HEK293T (cell line): Measurements from ENCODE around the gene NEO1.

Experiments used
- CTCF ChIA-PET: fragments of 350-600 bp; formaldehyde crosslinking; extraction: SDS; loops from one replicate; lab custom pipeline; 2021; ENCODE audit warnings: antibody characterized with exemption, inconsistent platforms; lab: Yijun Ruan, JAX
- POLR2A ChIA-PET: fragments of 350-600 bp; formaldehyde crosslinking; extraction: SDS; loops from one replicate; lab custom pipeline; 2020; ENCODE audit warnings: antibody characterized with exemption, inconsistent platforms; lab: Yijun Ruan, JAX
- DNase-seq: peaks from one replicate; pipeline ENCODE4 v3.0.0; 2012; ENCODE audit warnings: mixed read lengths; ENCODE audit errors: extremely low spot score
- ARNT ChIP-seq: fragments of 450-650 bp; IDR thresholded peaks from 2 replicates; pipeline ENCODE4 v1.6.1; 2017; ENCODE audit warnings: mild to moderate bottlenecking
- BHLHE40 ChIP-seq: fragments of 450-650 bp; IDR thresholded peaks from 2 replicates; pipeline ENCODE4 v1.6.1; 2016; ENCODE audit warnings: mild to moderate bottlenecking, moderate library complexity, borderline replicate concordance
- CTBP1 ChIP-seq: fragments of 450-650 bp; IDR thresholded peaks from 2 replicates; pipeline ENCODE4 v1.6.1; 2016; ENCODE audit warnings: borderline replicate concordance
- ELF4 ChIP-seq: fragments of 450-650 bp; IDR thresholded peaks from 2 replicates; pipeline ENCODE4 v1.6.1; 2017; ENCODE audit warnings: antibody characterized with exemption
- FOXA1 ChIP-seq: fragments of 450-650 bp; IDR thresholded peaks from 2 replicates; pipeline ENCODE4 v1.6.1; 2016; ENCODE audit warnings: mild to moderate bottlenecking
- FOXK2 ChIP-seq: fragments of 450-650 bp; IDR thresholded peaks from 2 replicates; pipeline ENCODE4 v1.6.1; 2016; ENCODE audit warnings: mild to moderate bottlenecking
- FOXM1 ChIP-seq: fragments of 450-650 bp; IDR thresholded peaks from 2 replicates; pipeline ENCODE4 v1.6.1; 2017; ENCODE audit warnings: mild to moderate bottlenecking, borderline replicate concordance
- HDGF ChIP-seq: fragments of 450-650 bp; IDR thresholded peaks from 2 replicates; pipeline ENCODE4 v1.6.1; 2017; ENCODE audit warnings: antibody characterized with exemption, borderline replicate concordance
- L3MBTL2 ChIP-seq: fragments of 450-650 bp; conservative IDR thresholded peaks from 2 replicates; pipeline ENCODE4 v1.6.1; 2016; ENCODE audit warnings: mild to moderate bottlenecking
- LEF1 ChIP-seq: fragments of 450-650 bp; IDR thresholded peaks from 2 replicates; pipeline ENCODE4 v1.6.1; 2017; ENCODE audit warnings: mild to moderate bottlenecking, borderline replicate concordance
- NFRKB ChIP-seq: fragments of 450-650 bp; IDR thresholded peaks from 2 replicates; pipeline ENCODE4 v1.6.1; 2016; ENCODE audit warnings: mild to moderate bottlenecking, moderate library complexity
- SP1 ChIP-seq: fragments of 450-650 bp; IDR thresholded peaks from 2 replicates; pipeline ENCODE4 v1.6.1; 2017
- SUZ12 ChIP-seq: fragments of 450-650 bp; IDR thresholded peaks from 2 replicates; pipeline ENCODE4 v1.6.1; 2016; ENCODE audit warnings: mild to moderate bottlenecking
- TARDBP ChIP-seq: fragments of 450-650 bp; IDR thresholded peaks from 2 replicates; pipeline ENCODE4 v1.6.1; 2016
- ZNF384 ChIP-seq: fragments of 450-650 bp; IDR thresholded peaks from 2 replicates; pipeline ENCODE4 v1.6.1; 2016
- TF ChIP-seq, protein P1 (sequence below): fragments of 450-650 bp; IDR thresholded peaks from 2 replicates; pipeline ENCODE4 v1.6.1; 2016

NEO1 gene

DNA sequence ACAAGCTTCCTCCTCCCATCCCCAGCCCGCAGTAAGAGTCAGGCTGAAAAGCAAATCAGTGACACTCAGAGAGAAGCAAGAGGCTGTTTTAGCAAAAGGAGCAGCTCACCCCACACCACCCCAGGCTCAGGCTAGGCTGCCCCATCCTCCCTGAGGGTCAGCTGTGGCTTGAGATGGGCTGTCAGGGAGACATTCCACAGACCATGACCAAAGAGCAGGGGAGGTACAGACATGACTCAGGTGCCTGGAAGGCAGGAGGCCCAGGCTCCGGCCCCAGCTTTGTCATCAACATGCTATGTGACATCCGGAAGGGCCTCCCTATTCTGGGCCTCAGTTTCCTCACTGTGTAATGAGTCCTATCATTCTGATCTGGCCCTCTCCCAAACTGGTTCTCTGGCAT is 291.8 kb downstream of the NEO1 start:
- CTCF ChIA-PET = no interaction called here
- no peak for DNase-seq
- POLR2A ChIA-PET = no interaction called here
- no peak for TF ChIP-seq SP1
- no peak for TF ChIP-seq HDGF
- TF ChIP-seq CTBP1 = no peak

DNA sequence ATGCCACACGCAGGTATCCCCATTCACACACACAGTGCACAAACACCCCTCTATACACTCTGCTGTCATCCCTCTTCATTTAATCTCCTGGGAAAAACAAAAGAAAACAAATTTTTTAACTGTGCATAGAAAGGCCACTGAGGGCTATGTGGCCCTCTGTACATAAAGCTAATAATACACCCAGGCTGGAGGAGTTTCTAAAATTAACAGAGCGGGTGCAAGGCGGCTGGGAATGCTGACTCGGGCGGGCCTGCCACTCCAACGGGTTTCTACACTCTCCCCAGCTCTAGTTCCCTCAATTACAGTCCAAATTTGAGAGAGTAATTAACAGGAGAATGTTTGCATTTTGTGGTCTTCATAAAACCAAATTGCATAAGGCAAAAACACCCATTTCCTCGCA is 293.4 kb downstream of the NEO1 start:
- POLR2A ChIA-PET = no interaction called here
- CTCF ChIA-PET = no interaction called here
- TF ChIP-seq TARDBP = no peak
- TF ChIP-seq ARNT = no peak
- TF ChIP-seq BHLHE40 = no peak
- TF ChIP-seq L3MBTL2 = no peak
- no peak for TF ChIP-seq ZNF384
- TF ChIP-seq FOXM1 = no peak
- no peak for TF ChIP-seq ELF4
- DNase-seq = no peak

DNA sequence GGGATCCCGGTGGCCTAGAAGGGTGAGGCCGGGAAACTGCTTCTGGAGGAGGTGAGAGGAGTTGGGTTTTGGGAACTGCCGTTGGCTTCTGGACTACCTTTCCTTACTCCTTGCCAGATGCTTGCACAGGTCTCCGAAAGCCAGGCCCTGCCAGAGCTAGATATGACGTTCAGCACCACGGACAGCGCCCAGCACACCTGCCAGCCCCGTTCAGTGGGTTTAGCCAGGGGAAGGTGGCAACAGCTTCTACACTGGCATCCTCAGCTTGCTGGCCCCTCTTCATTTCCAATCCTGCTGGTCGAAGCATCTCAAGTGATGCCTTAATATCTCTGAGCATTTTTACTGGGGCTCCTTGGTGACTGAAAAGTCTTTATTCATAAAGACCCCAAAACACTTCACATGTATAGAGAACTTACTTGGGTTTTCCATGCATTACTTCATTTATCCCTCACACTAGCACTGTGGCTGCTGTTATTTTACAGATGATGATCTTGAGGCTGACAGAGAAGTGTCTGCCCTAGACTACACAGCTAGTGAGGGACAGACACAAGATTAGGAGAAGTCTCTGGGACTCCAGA is 294.6 kb downstream of the NEO1 start:
- POLR2A ChIA-PET = no interaction called here

DNA sequence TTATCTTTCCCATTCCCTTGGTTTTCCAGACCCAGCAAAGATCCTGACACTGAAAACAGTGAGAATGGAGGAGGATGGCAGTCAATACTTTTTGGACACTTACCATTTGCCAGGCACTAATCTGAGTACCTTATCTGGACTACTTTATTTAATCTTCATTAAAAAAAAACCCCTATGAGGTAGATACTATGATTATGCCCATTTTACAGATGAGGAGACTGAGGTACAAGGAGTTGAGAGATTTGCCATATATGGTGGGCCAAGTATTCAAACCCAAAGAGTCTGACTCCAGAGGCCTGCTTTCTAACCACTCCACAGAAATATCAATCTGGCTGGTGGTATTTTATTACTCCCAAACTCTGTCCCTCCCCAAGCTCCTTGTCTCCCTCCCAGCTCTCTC is 296.9 kb downstream of the NEO1 start:
- ChIA-PET POLR2A (no interaction called here), CTCF (no interaction called here)
- TF ChIP-seq FOXK2 = no peak
- no peak for TF ChIP-seq SUZ12
- TF ChIP-seq LEF1 = no peak
- TF ChIP-seq, protein P1, sequence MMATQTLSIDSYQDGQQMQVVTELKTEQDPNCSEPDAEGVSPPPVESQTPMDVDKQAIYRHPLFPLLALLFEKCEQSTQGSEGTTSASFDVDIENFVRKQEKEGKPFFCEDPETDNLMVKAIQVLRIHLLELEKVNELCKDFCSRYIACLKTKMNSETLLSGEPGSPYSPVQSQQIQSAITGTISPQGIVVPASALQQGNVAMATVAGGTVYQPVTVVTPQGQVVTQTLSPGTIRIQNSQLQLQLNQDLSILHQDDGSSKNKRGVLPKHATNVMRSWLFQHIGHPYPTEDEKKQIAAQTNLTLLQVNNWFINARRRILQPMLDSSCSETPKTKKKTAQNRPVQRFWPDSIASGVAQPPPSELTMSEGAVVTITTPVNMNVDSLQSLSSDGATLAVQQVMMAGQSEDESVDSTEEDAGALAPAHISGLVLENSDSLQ = no peak
- DNase-seq = no peak

More for the DNA sequence above, 294.6 kb downstream of the NEO1 start:
- CTCF ChIA-PET = no interaction called here
- TF ChIP-seq FOXM1 = no peak
- no peak for TF ChIP-seq BHLHE40
- no peak for TF ChIP-seq HDGF
- no peak for TF ChIP-seq ARNT
- TF ChIP-seq FOXA1 = no peak
- no peak for TF ChIP-seq SUZ12
- TF ChIP-seq CTBP1 = no peak
- no peak for TF ChIP-seq LEF1
- TF ChIP-seq L3MBTL2 = no peak
- no peak for TF ChIP-seq NFRKB
- no peak for TF ChIP-seq TARDBP
- DNase-seq = peak; percentile 69

DNA sequence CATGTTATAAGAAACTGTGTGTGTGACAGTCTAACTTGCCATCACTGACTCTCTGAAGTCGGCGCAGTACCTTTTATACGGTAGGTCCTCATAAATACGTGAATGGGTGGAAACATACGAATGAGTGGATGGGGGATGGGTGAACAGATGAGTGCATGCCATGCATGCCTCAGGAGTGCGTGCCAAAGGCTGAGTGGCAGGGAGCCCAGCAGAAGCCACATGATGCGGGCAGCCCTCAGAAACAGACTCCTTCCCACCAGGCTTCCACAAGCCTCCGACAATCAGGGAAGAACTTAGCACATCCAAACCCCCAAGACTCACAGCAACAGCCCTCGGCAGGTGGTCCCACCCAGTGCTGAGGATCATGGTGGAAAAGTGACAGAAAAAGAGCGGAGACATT is 299.8 kb downstream of the NEO1 start:
- TF ChIP-seq TARDBP (no peak), FOXK2 (no peak), LEF1 (no peak), FOXA1 (no peak), ELF4 (no peak), ZNF384 (no peak), SP1 (no peak), L3MBTL2 (no peak), BHLHE40 (no peak), ARNT (no peak), NFRKB (no peak), CTBP1 (no peak), HDGF (no peak), SUZ12 (no peak)
- TF ChIP-seq, protein P1 = no peak
- ChIA-PET POLR2A (no interaction called here), CTCF (no interaction called here)
- no peak for DNase-seq

DNA sequence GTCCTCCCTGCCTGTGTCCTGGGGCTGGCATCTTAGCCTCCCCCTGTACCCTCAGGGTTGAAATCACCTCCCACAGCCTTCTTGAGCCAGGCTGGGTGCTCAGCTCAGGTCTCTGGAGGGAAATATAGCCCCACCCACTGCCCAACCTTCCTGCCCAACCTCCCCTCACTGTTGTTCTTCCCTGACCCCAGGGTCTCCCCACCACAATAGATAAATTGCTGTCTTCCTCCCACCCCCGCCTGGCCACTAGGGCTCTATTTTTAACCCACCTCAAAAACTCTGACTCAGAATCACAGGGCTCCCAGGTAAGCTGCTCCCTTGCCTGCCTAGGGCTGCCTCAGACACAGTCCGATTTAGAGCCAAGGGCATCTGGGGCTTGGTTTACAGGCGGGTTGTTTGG is 301.5 kb downstream of the NEO1 start:
- DNase-seq = no peak
- POLR2A ChIA-PET = no interaction called here
- CTCF ChIA-PET = no interaction called here
- no peak for TF ChIP-seq LEF1
- TF ChIP-seq, protein P1 = no peak

DNA sequence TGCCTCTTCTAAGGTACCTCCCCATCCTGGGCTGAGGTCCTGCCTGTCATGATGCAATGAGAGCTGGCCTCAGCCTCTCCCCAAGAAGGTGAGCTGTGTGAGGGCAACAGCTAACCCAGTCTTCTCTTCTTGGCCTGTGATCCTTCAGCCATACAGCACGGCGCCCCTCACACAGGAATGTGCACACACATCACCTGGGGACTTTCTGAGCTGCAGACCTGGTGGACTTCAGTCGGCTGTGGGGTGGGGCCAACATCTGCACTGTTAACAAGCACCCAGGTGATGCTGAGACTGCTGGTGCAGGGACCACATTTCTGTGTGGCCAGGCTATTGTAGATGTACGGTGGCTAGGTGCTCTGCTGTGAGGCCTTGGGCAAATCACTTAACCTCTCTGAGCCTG is 302.0 kb downstream of the NEO1 start:
- TF ChIP-seq BHLHE40 (no peak), LEF1 (no peak), L3MBTL2 (no peak), ELF4 (no peak), HDGF (no peak), ZNF384 (no peak), SP1 (no peak)
- POLR2A ChIA-PET = no interaction called here
- DNase-seq = no peak
- CTCF ChIA-PET = no interaction called here
